Fibroblast of the aortic adventitia (primary cell): ENCODE data around the gene LRP2. TPM values are rescaled to one million over a fixed set of nuclear protein-coding genes. Genes with fewer than 3 reads are reported as not detected.

Experiments used
- DNase-seq: peaks from one replicate; pipeline ENCODE4 v3.0.0-alpha.2; 2010; ENCODE audit warnings: low read depth
- H3K4me3 ChIP-seq: 2 replicates; pipeline ENCODE4 v1.5.1; 2011; ENCODE audit warnings: low read depth, mild to moderate bottlenecking, control low read depth, low read length, moderate library complexity
- CTCF ChIP-seq: IDR thresholded peaks from 2 replicates; pipeline ENCODE4 v1.5.1; 2011; ENCODE audit warnings: mild to moderate bottlenecking, low read length, control low read depth, inconsistent platforms; ENCODE audit not compliant: insufficient read depth
- total RNA-seq: library from RNA; depleted of rRNA; stranded (reverse); fragments of >200 nt; gene quantifications from 2 replicates; pipeline ENCODE4 v1.2.3, GENCODE V29; 2012; ENCODE audit warnings: low replicate concordance

Gene LRP2
- total RNA-seq, 1 donor: not detected

DNA sequence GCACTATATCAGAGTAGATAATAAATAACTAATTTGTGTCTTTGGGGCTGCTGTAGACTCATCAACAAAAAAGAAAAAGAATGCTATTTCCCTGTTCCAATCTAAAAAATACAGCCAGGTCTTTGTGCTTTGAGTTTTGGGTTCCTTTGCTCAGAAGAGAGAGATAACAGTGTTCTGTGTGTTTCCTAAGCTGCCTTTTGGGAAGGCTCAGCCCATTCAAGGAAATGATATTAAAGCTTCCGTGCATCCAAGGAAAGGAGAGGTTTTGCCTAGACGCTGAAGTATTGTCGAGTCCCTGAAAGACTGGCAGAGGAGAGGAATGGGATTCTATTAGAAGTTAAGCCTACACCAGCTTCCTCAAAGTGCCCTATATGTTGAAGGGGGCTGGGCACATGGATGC lies 25.8 kb upstream of the LRP2 start:
- H3K4me3 ChIP-seq: no peak overlapping the region
- no peak for DNase-seq
- TF ChIP-seq CTCF: no peak

DNA sequence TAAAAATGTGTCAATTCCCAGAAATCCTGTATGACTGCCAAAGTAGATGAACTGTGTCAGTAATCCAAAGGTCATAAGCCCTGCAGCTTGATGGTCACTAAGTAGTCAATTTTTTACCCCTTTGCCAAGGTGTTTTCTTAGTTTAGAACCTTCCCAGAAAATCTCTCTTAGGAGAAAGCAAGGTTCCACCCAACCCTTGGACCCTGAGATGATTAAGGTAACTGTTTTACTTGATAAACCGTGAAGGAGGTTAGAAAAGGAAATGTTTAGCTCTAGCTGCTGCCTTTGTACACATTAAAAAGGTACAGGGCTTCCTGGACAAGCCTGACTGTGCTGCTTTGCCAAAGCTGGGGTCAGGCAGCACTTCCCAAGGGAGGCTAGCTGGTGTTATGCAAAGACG lies 24.4 kb upstream of the LRP2 start:
- H3K4me3 ChIP-seq: no peak overlapping the region
- TF ChIP-seq CTCF: no peak
- no peak for DNase-seq

- no peak for TF ChIP-seq CTCF
- DNase-seq: no peak
- H3K4me3 ChIP-seq: no peak overlapping the region
Observed at GRCh38 chr2:169384816-169385215, 22.5 kb upstream of the LRP2 start.

DNA sequence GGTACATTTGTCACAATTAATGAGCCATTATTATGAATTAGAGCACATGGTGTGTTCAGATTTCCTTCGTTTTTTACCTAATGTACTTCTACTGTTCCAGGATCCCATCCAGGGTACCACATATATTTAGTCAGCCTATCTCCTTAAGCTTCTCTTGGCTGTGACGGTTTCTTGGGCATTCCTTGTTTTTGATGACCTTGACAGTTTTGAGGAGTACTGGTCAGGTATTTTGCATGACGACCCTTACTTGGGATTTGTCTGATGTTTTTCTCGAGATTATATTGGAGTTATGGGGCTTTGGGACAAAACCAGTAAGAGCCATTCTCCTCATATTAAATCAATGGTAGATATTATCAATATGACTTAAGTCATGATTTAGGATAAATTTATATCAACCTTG lies 10.2 kb upstream of the LRP2 start:
- no peak for DNase-seq
- no peak for TF ChIP-seq CTCF
- H3K4me3 ChIP-seq: no peak overlapping the region

DNA sequence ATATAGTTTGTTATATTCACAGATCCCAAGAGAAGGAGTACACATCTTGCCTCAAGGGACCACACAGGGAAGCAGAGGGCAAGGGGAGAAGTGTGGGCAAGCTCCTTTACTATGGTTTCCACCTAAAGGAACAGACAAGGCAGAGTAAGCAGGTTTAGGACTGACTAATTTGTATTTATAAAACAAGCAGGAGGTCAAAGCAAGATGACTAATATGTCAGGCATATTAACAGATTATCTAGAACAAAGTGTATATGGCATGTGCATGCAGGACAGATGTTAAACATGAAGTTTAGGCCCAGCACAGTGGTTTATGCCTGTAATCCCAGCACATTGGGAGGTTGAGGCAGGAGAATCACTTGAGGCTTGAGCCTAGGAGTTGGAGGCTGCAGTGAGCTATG lies 3.7 kb upstream of the LRP2 start:
- no peak for TF ChIP-seq CTCF
- no peak overlapping the region for H3K4me3 ChIP-seq
- DNase-seq: no peak

- peak overlapping the region; percentile 57 for H3K4me3 ChIP-seq
- TF ChIP-seq CTCF: no peak
- peak; percentile 2 for DNase-seq
Observed at GRCh38 chr2:169365029-169365480, 2.7 kb upstream of the LRP2 start.

DNA sequence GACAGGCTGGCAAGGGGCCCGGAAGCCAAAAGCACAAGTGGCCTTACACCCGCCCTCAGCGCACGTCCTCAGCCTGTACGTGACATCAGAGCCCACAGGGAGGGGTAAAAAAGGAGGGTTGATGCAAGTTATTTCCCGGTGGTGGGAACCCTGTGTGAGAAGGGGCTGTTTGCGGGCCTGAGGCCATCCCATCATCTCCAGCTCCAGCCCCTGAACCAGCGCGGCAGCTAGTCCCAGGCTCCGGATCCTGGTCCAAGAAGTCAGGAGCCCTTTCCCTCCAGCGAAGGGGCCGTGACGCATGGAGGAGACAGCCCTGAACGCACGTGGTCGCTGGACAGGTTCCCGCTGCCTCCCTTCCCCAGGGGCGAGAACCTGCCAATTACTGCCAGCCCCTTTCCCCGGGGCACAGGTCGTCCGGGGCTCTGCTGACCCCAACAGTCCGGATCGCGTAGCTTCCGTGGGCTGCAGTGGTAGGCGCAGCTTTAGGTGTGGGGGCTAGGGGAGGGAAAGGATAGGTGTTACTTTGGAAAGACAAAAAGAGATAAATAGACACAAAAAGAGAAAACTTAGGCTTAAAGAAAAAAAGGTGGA lies 1.3 kb upstream of the LRP2 start:
- no peak for TF ChIP-seq CTCF
- peak overlapping the region; percentile 57 for H3K4me3 ChIP-seq
- DNase-seq: peak; percentile 2
